ENCODE results near the gene RAD51B.
"Not testable (repeated sequence)": the region's sequence is repeated elsewhere in the genome, so short reads cannot be mapped to it uniquely, and the experiment has no call there.

Gene RAD51B

GRCh38 chr14:67982711-67983608 lies 163.4 kb downstream of the RAD51B start:
- no peak for DNase-seq (ENCODE audit: low read depth in 3 of 3)

GRCh38 chr14:67984274-67984673 lies 164.7 kb downstream of the RAD51B start:
- no peak for DNase-seq (ENCODE audit: low read depth in 3 of 3)

- no peak for DNase-seq (ENCODE audit: low read depth in 3 of 3)
Observed at GRCh38 chr14:67986131-67986841, 166.7 kb downstream of the RAD51B start.

- DNase-seq (ENCODE audit: low read depth in 3 of 3) = no peak
Observed at GRCh38 chr14:67987606-67988005, 168.0 kb downstream of the RAD51B start.

- not testable (repeated sequence) for DNase-seq (ENCODE audit: low read depth in 3 of 3)
Observed at GRCh38 chr14:67988210-67988609, 168.6 kb downstream of the RAD51B start.

- DNase-seq (ENCODE audit: low read depth in 3 of 3) = no peak
Observed at GRCh38 chr14:67990576-67990975, 171.0 kb downstream of the RAD51B start.

GRCh38 chr14:67994531-67994930 lies 175.0 kb downstream of the RAD51B start:
- no peak for DNase-seq (ENCODE audit: low read depth in 3 of 3)

GRCh38 chr14:67996235-67996634 lies 176.7 kb downstream of the RAD51B start:
- no peak for DNase-seq (ENCODE audit: low read depth in 3 of 3)

GRCh38 chr14:67998834-67999233 lies 179.3 kb downstream of the RAD51B start:
- DNase-seq (ENCODE audit: low read depth in 3 of 3) = no peak

- DNase-seq (ENCODE audit: low read depth in 3 of 3) = no peak
Observed at GRCh38 chr14:67999290-67999689, 179.7 kb downstream of the RAD51B start.

- no peak for DNase-seq (ENCODE audit: low read depth in 3 of 3)
Observed at GRCh38 chr14:67999705-68000384, 180.3 kb downstream of the RAD51B start.

- no peak for DNase-seq (ENCODE audit: low read depth in 3 of 3)
Observed at GRCh38 chr14:68000511-68000910, 180.9 kb downstream of the RAD51B start.

GRCh38 chr14:68008491-68008890 lies 188.9 kb downstream of the RAD51B start:
- no peak for DNase-seq (ENCODE audit: low read depth in 3 of 3)

- no peak for DNase-seq (ENCODE audit: low read depth in 3 of 3)
Observed at GRCh38 chr14:68011406-68012028, 191.9 kb downstream of the RAD51B start.

GRCh38 chr14:68012871-68013270 lies 193.3 kb downstream of the RAD51B start:
- DNase-seq (ENCODE audit: low read depth in 3 of 3) = no peak

GRCh38 chr14:68013326-68013725 lies 193.7 kb downstream of the RAD51B start:
- DNase-seq (ENCODE audit: low read depth in 3 of 3) = no peak

- no peak for DNase-seq (ENCODE audit: low read depth in 3 of 3)
Observed at GRCh38 chr14:68014771-68015170, 195.2 kb downstream of the RAD51B start.

GRCh38 chr14:68015356-68016254 lies 196.0 kb downstream of the RAD51B start:
- no peak for DNase-seq (ENCODE audit: low read depth in 3 of 3)

- no peak for DNase-seq (ENCODE audit: low read depth in 3 of 3)
Observed at GRCh38 chr14:68016255-68016914, 196.8 kb downstream of the RAD51B start.

- no peak for DNase-seq (ENCODE audit: low read depth in 3 of 3)
Observed at GRCh38 chr14:68018598-68018997, 199.0 kb downstream of the RAD51B start.

Measured in stimulated activated CD4-positive, alpha-beta T cell treated with anti-CD3 and anti-CD28 coated beads, TNF-alpha, amount 100 ng/mL, for 4 hours (primary cell).